ENCODE data around the gene PLD4. TPM values are rescaled to one million over a fixed set of nuclear protein-coding genes. Genes with fewer than 3 reads are reported as not detected.
"Not testable (repeated sequence)": the region's sequence is repeated elsewhere in the genome, so short reads cannot be mapped to it uniquely, and the experiment has no call there.

PLD4 gene
- polyA plus RNA-seq, 3 donors: 2.8 to 4.7 (median 4.1) TPM

- peak; percentile 30 for DNase-seq
Observed at GRCh38 chr14:104895786-104896661, 28.7 kb upstream of the PLD4 start.

DNA sequence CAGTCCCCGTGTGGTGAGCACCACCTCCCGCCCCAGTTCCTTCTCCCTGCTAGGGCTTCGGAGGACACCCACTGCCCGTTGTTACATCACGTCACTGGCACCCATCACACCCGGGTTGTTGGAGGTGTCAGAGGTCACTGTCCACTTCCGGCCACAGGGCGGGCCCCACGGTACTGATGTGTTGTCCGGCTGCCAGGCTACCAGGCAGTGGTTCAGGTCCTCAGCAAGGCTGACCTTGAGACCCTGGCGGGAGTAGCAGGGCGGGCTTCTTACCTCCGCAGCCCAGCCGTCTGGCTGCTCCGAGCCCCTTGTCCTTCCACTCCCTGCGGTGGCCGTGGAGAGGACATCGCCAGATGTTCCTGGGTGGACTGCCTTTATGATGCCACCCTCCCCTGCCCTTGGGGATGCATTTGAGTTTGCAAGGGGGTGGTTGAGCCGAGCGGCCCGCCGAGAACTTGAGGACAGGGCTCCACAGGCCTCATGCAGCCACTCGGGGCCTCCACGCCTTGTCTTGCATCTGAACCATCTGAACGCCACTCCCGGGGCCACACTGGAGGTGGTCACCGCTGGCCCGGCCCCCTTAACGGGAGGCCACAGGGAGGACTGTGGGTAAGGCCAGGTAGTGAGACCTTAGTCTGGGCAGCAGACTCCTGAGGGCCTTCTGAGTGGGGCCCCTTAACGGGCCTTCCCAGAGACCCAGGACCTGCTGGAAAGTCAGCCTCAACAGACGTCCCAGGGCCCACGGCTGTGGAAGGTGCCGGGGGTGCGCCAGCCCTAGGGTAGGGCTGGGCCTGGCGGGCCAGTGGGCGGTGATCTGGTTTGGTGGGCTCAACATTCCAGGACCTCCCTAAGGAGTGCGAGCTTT lies 27.1 kb upstream of the PLD4 start:
- DNase-seq: no peak

DNA sequence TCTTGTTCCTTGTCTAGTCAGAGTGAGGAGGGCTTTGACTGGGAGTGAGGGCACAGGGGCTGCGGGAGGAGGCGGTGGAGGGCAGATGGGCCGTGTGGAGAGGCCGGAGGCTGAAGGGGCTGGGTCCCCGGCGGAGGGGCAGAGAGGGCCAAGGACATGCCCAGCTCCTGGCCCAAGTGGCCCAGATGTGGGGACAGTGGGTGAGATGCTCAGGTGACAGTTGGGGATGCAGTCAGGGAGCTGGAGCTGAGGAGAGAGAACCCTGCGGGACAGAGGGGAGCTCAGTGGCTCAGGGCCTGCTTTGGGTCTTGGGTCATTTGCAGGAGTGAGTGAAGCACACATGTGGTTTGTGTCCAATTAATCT lies 26.5 kb upstream of the PLD4 start:
- DNase-seq: no peak

DNA sequence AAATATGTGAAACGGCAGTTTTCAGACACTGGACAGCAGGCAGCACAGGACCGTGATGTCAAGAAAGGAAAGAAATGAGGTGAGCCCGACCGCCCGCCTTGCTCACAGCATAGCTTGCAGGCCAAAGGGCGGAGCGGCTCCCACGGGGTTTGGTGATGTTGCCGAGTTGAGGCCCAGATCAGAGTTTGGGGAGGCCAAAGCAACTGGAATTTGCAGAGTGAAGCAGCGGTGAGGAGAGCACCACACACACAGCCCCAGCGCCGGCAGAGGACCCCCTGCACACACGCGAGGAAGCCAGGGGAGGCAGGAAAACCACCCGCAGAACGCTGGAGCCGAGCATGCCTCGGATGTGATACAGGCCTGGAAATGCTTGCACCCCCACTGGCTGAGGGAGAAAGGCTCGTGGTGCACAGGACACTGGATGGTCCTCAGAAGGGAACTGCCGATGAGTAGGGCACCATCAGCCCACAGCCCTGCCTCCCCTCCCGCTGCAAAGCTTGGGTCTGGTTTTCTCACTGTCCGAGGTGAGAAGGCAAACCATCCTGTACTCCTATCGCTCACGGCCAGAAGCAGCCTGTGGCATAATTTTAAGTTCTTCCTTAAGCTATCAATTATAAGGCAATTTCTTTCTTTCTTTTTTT lies 25.7 kb upstream of the PLD4 start:
- no peak for DNase-seq

- DNase-seq: no peak
Observed at GRCh38 chr14:104899781-104900180, 24.9 kb upstream of the PLD4 start.

DNA sequence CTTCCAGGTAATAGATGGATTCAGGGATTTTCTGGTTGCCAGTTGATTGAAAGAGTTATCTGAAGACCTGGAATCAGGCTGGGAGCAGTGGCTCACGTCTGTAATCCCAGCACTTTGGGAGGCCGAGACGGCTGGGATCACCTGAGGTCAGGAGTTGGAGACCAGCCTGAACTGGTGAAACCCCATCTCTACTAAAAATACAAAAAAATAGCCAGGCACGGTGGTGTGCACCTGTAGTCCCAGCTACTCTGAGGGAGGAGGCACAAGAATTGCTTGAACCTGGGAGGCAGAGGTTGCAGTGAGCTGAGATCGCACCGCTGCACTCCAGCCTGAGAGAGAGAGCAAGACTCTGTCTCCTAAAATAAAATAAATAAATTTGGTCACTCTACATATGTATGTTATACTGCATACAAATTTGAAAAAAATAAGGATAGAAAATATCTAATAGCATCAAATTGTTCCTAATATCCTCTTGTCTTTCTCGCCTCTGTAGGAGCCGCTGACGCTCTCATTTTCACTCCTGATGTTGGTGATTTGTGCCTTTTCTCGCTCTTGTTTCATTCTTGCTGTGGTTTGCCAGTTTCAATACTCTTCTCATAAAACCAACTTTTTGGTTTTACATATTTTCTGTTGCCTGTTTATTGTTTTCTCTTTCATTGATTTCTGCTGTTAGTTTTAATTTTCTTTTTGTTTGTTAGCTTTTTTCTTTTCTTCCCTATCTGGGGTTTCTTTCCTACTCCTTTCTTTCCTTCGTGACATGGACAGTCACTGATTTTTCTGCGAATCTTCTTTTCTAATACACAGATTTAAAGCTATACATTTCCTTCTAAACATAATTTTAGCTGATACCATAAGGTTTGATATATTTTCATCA lies 23.8 kb upstream of the PLD4 start:
- DNase-seq: no peak

- no peak for DNase-seq
Observed at GRCh38 chr14:104903990-104904389, 20.7 kb upstream of the PLD4 start.

DNA sequence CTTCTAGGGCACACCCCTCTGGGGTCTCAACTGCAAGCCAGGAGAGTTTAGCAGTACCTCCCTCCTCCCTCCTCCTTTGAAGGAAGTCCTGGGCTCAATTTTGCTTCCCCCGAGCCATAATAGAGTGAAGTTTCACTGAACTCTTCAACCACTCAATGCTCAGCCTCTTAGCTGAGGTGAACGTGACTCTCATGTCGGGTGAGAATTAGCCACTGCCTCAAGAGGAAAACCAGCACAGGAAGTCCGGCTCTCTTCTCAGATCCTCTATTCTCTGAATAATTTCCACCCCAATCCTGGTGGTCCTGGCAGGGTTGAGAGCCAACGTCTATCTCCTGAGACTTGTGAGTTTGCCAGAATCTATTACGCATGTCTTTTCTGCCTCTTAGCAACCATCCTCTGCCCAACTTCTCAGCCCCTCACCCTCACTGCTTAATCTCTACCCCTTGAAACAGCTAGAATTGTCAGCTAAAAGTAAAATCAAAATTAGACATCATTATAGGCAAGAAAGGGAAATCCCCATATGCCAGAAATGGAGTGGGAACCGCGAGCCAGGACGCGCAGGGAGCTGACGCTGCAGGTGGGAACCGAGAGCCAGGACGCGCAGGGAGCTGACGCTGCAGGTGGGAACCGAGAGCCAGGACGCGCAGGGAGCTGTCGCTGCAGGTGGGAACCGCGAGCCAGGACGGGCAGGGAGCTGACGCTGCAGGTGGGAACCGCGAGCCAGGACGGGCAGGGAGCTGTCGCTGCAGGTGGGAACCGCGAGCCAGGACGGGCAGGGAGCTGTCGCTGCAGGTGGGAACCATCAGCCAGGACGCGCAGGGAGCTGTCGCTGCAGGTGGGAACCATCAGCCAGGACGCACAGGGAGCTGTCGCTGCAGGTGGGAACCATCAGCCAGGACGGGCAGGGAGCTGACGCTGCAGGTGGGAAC lies 19.8 kb upstream of the PLD4 start:
- not testable (repeated sequence) for DNase-seq

DNA sequence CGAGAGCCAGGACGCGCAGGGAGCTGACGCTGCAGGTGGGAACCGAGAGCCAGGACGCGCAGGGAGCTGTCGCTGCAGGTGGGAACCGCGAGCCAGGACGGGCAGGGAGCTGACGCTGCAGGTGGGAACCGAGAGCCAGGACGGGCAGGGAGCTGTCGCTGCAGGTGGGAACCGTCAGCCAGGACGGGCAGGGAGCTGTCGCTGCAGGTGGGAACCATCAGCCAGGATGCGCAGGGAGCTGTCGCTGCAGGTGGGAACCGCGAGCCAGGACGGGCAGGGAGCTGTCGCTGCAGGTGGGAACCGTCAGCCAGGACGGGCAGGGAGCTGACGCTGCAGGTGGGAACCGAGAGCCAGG lies 19.1 kb upstream of the PLD4 start:
- DNase-seq: not testable (repeated sequence)

DNA sequence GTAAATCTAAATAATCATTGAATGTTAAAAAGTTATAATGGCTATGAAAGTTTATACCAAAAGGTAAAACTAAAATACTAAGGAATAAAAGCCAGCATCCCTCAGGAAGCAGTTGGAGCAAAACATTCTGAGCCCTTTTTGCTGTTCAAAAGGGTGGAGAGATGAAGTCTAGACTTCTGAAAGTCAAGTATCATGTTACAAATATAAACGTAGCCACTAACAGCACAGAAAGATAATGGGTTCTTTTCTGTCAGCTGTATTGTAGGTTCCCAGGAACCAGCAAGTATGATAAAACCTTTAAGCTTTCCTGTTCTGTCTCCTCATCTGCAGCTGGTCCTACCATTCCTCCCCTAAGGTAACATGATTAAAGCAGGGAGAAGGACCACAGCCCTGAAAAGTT lies 16.4 kb upstream of the PLD4 start:
- no peak for DNase-seq

- DNase-seq: no peak
Observed at GRCh38 chr14:104912053-104912452, 12.6 kb upstream of the PLD4 start.

GRCh38 chr14:104913435-104913834 lies 11.2 kb upstream of the PLD4 start:
- no peak for DNase-seq

DNA sequence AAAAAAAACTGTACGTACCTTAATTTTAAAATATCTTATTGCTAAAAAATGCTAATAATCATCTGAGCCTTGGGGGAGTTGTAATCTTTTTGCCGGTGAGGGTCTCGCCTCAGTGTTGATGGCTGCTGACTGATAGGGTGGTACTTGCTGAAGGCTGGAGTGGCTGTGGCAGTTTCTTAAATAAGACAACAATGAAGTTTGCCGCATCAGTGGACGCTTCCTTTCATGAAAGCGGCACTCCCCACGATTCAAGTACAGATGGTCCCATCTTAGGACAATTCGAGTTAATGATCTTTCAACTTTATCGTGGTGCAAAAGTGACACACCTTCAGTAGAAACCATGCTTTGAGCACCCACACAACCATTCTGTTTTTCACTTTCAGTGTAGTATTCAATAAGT lies 7.6 kb upstream of the PLD4 start:
- DNase-seq: no peak

DNA sequence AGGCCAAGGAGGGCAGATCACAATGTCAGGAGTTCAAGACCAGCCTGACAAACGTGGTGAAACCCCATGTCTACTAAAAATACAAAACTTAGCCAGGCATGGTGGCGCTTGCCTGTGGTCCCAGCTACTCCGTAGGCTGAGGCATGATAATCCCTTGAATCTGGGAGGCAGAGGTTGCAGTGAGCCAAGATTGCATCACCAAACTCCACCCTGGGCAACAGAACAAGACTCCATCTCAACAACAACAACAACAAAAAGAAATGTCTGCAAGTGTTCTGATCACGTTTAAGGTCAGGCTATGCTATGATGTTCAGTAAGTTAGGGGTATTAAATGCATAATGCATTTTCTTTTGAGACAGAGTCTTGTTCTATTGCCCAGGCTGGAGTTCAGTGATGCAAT lies 6.7 kb upstream of the PLD4 start:
- no peak for DNase-seq

- DNase-seq: not testable (repeated sequence)
Observed at GRCh38 chr14:104919152-104919992, 5.3 kb upstream of the PLD4 start.

GRCh38 chr14:104919993-104920315 lies 4.7 kb upstream of the PLD4 start:
- no peak for DNase-seq

- no peak for DNase-seq
Observed at GRCh38 chr14:104923640-104924420, 849 bp upstream of the PLD4 start.

DNA sequence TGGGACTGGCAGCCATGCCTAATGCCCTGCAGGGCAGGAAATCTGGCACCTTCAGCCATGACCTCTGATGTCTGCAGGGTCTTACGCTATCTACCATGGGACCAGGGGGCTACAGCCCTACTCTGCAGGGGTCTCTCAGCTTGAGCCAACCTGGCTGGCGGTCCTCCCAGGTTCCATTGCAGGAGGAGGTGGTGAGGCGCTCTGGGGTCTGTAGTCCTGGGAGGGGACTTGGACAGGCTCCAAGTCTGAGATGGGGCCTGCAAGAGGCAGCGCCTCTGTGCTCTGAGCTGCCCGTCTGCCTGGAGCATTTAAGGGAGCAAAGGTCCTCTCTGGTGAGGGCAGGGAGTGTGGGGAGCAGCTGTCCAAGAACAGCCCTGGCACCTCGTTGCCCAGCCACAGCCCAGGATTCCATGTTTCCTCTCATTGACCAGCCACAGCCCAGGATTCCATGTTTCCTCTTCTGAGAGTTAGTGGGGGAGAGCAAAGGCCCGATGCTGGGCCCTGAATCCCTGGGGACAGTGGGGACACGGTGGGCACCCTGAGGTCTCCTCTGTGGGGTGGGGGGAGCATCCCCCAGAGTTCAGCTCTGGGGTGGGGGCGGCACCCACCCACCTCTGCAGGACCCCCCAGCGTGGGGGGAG lies 655 bp downstream of the PLD4 start:
- DNase-seq: no peak
